Stimulated activated CD4-positive, alpha-beta T cell treated with anti-CD3 and anti-CD28 coated beads, Interleukin-4, amount 100 ng/mL, for 1 hour (primary cell): ENCODE data around the gene RBBP6.
"Not testable (repeated sequence)": the region's sequence is repeated elsewhere in the genome, so short reads cannot be mapped to it uniquely, and the experiment has no call there.

Experiments used
- DNase-seq: peaks from one replicate; pipeline ENCODE4 v3.0.0-alpha.2; 2020

Gene RBBP6

GRCh38 chr16:24539295-24539849 is at the start of gene RBBP6:
RBBP6 (plus strand) TSS chr16:24539566; CDS start chr16:24540627, 1,061 bp downstream.
- DNase-seq: peak; percentile 93

GRCh38 chr16:24490866-24491265 is 48.5 kb upstream of the RBBP6 start:
- DNase-seq: no peak

GRCh38 chr16:24491731-24492130 is 47.6 kb upstream of the RBBP6 start:
- DNase-seq: no peak

GRCh38 chr16:24493821-24494220 is 45.5 kb upstream of the RBBP6 start:
- no peak for DNase-seq

GRCh38 chr16:24495207-24495606 is 44.2 kb upstream of the RBBP6 start:
- DNase-seq: not testable (repeated sequence)

- no peak for DNase-seq
These were observed 41.9 kb upstream of the RBBP6 start for GRCh38 chr16:24497440-24497839.

GRCh38 chr16:24499193-24499814 is 40.1 kb upstream of the RBBP6 start:
- no peak for DNase-seq

GRCh38 chr16:24504472-24505345 is 34.7 kb upstream of the RBBP6 start:
- DNase-seq: peak; percentile 35

GRCh38 chr16:24505959-24506358 is 33.4 kb upstream of the RBBP6 start:
- no peak for DNase-seq

- no peak for DNase-seq
These were observed 31.3 kb upstream of the RBBP6 start for GRCh38 chr16:24507959-24508480.

- DNase-seq: no peak
These were observed 30.8 kb upstream of the RBBP6 start for GRCh38 chr16:24508614-24509013.

GRCh38 chr16:24509536-24509935 is 29.8 kb upstream of the RBBP6 start:
- no peak for DNase-seq

- DNase-seq: no peak
These were observed 28.2 kb upstream of the RBBP6 start for GRCh38 chr16:24511174-24511573.

GRCh38 chr16:24511792-24512191 is 27.6 kb upstream of the RBBP6 start:
- DNase-seq: no peak

GRCh38 chr16:24514096-24514495 is 25.3 kb upstream of the RBBP6 start:
- DNase-seq: no peak

- no peak for DNase-seq
These were observed 24.2 kb upstream of the RBBP6 start for GRCh38 chr16:24515186-24515585.

- peak; percentile 66 for DNase-seq
These were observed 22.3 kb upstream of the RBBP6 start for GRCh38 chr16:24516900-24517669.

- no peak for DNase-seq
These were observed 20.9 kb upstream of the RBBP6 start for GRCh38 chr16:24518498-24518897.

GRCh38 chr16:24520983-24521382 is 18.4 kb upstream of the RBBP6 start:
- no peak for DNase-seq

GRCh38 chr16:24522751-24523150 is 16.6 kb upstream of the RBBP6 start:
- no peak for DNase-seq

GRCh38 chr16:24523569-24523968 is 15.8 kb upstream of the RBBP6 start:
- no peak for DNase-seq

- DNase-seq: no peak
These were observed 14.3 kb upstream of the RBBP6 start for GRCh38 chr16:24524855-24525677.
